Upper lobe of left lung (tissue), 4 donors: ENCODE data around the gene ADAM12.
"Not testable (repeated sequence)": the region's sequence is repeated elsewhere in the genome, so short reads cannot be mapped to it uniquely, and the experiment has no call there.

Experiments used
- POLR2A ChIP-seq, 4 donors: fragments of 450-650 bp; IDR thresholded peaks; one replicate each; pipeline ENCODE4 v1.5.1; 2016 to 2017; ENCODE audit warnings: antibody characterized with exemption in 4 of 4, mild to moderate bottlenecking in 2 of 4
- POLR2AphosphoS5 ChIP-seq, 2 donors: sonication (generic); formaldehyde crosslinking; IDR thresholded peaks; one replicate each; pipeline ENCODE4 v1.5.1; 2017; ENCODE audit warnings: antibody characterized with exemption in 2 of 2
- TF ChIP-seq, protein P1 (sequence below), 6 experiments: fragments of 450-650 bp in 4 of 6; fragments of 200-600 bp in 2 of 6; sonication (generic) in 2 of 6; IDR thresholded peaks; one replicate each; pipeline ENCODE4 v1.5.1; 2016 to 2019; ENCODE audit warnings: antibody characterized with exemption in 6 of 6

GRCh38 chr10:126379166-126379565, 9.1 kb downstream of the ADAM12 start:
- TF ChIP-seq, protein P1, sequence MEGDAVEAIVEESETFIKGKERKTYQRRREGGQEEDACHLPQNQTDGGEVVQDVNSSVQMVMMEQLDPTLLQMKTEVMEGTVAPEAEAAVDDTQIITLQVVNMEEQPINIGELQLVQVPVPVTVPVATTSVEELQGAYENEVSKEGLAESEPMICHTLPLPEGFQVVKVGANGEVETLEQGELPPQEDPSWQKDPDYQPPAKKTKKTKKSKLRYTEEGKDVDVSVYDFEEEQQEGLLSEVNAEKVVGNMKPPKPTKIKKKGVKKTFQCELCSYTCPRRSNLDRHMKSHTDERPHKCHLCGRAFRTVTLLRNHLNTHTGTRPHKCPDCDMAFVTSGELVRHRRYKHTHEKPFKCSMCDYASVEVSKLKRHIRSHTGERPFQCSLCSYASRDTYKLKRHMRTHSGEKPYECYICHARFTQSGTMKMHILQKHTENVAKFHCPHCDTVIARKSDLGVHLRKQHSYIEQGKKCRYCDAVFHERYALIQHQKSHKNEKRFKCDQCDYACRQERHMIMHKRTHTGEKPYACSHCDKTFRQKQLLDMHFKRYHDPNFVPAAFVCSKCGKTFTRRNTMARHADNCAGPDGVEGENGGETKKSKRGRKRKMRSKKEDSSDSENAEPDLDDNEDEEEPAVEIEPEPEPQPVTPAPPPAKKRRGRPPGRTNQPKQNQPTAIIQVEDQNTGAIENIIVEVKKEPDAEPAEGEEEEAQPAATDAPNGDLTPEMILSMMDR (IDR thresholded peaks at IDR 0.05) = not testable (repeated sequence)
- TF ChIP-seq POLR2AphosphoS5, POLR2A (IDR thresholded peaks at IDR 0.05): not testable (repeated sequence)
